Measurements from ENCODE around the gene PPP2R5D. TPM values are rescaled to one million over a fixed set of nuclear protein-coding genes. Genes with fewer than 3 reads are reported as not detected.
A peak's percentile ranks its signal among the peaks of the same experiment; 100 is the strongest.

The PPP2R5D gene
- total and polyA plus RNA-seq, 2 of the 8 experiments (the other 6 are each of a cell fraction or from before 2014, with no cell fraction given) = 52.1 to 55.7 TPM

- Histone ChIP-seq H3K14ac (ENCODE audit: insufficient read length) (no peak overlapping the region), H3K27me3 (replicated peaks in 1 of 4; ENCODE audit: control insufficient read depth in 3 of 4, extremely low read depth in 1 of 4, insufficient read depth in 3 of 4, low read length in 3 of 4) (no peaks in the 10 kb centered on the region), H3K9me3 (ENCODE audit: insufficient read depth in 2 of 2, low read depth in 1 of 2, low read length in 1 of 2) (no peaks in the 10 kb centered on the region), H3K23ac (ENCODE audit: insufficient read length) (no peak overlapping the region), H3K36me3 (ENCODE audit: control insufficient read depth in 2 of 4, insufficient read depth in 4 of 4, low read length in 3 of 4) (peaks cover 0 to 8% (median 6%) of the 10 kb centered on the region in 4 experiments; a peak in 7 of 8 replicates), H3K79me2 (ENCODE audit: control insufficient read depth in 1 of 2, insufficient read depth in 2 of 2, low read length in 2 of 2) (peaks cover 6 to 16% of the 10 kb centered on the region in 2 experiments; a peak in 3 of 4 replicates), H4K5ac (ENCODE audit: insufficient read length, low read depth, low read length) (no peak overlapping the region), H3K4me2 (ENCODE audit: insufficient read depth in 1 of 2, low read depth in 2 of 2, low read length in 2 of 2) (peak overlapping the region; percentile 74 to 83; a peak in 3 of 4 replicates), H2AK5ac (ENCODE audit: low read depth, low read length) (no peak overlapping the region), H2AFZ (ENCODE audit: low read length) (no peak overlapping the region), H3K4me3 (ENCODE audit: extremely low read depth in 1 of 4, insufficient read depth in 2 of 4, low read depth in 3 of 4, low read length in 4 of 4) (peak overlapping the region in 3 of 4 experiments; percentile 90 to 99 (median 97); a peak in 5 of 8 replicates), H2BK12ac (ENCODE audit: low read depth, low read length) (no peak overlapping the region), H3K27ac (ENCODE audit: low read depth, low read length) (no peak overlapping the region), H4K8ac (ENCODE audit: extremely low read depth, insufficient read depth, low read length) (no peak overlapping the region), H2BK20ac (ENCODE audit: low read length) (no peak overlapping the region), H3K9ac (replicated peaks in 1 of 4; ENCODE audit: extremely low read depth in 1 of 4, low read depth in 3 of 4, low read length in 3 of 4) (peak overlapping the region in 2 of 4 experiments; percentile 37 to 91; a peak in 3 of 7 replicates), H3K56ac (replicated peaks; ENCODE audit: insufficient read length, low read depth, low read length) (no peak overlapping the region), H3K23me2 (ENCODE audit: low read depth, low read length) (peaks cover 10% of the 10 kb centered on the region; the same call in 1 of the 2 replicates), H3K79me1 (ENCODE audit: low read depth, low read length) (peaks cover 12% of the 10 kb centered on the region), H4K91ac (replicated peaks; ENCODE audit: insufficient read length, low read length) (no peak overlapping the region), H3K4ac (replicated peaks; ENCODE audit: insufficient read length, low read depth, low read length) (no peak overlapping the region), H3K4me1 (replicated peaks in 1 of 4; ENCODE audit: control insufficient read depth in 3 of 4, insufficient read depth in 4 of 4, low read length in 3 of 4) (peaks cover 4 to 10% (median 5%) of the 10 kb centered on the region in 4 experiments; a peak in 5 of 7 replicates), H2BK120ac (replicated peaks; ENCODE audit: low read depth, low read length) (no peak overlapping the region), H4K20me1 (replicated peaks in 1 of 2; ENCODE audit: control insufficient read depth in 1 of 2, insufficient read depth in 2 of 2, low read length in 2 of 2) (no peaks in the 10 kb centered on the region), H2BK15ac (ENCODE audit: low read length) (no peak overlapping the region), H2BK5ac (ENCODE audit: low read depth, low read length) (no peak overlapping the region), H3K18ac (ENCODE audit: extremely low read depth, low read length) (no peak overlapping the region)
- no peak for FAIRE-seq
- DNase-seq (ENCODE audit: low read depth in 1 of 2, low spot score in 2 of 2) = no peak
- 87% methylated on average over 12 of the region's 12 CpGs; no CpG with 5 or more reads in 1 of the 2 experiments for WGBS, 2 experiments (ENCODE audit: extremely low coverage in 1 of 2, insufficient coverage in 1 of 2, insufficient read length in 1 of 2, insufficient replicate concordance in 2 of 2, low coverage in 1 of 2, low lambda C conversion rate in 2 of 2, missing lambda C conversion rate in 1 of 2)
- POLR2A ChIA-PET (ENCODE audit: partially characterized antibody) = interaction anchor here (0.8 to 3.5 kb wide), 14 partner anchors 9 to 131 kb away, joined by 3 to 19 read pairs (median 7); partner anchors contain the start of genes CNPY3 and PTK7
- CTCF ChIA-PET (ENCODE audit: partially characterized antibody) = interaction anchor here (1.1 to 3.1 kb wide), 6 partner anchors 8 to 95 kb away, joined by 4 to 20 read pairs (median 6); no protein-coding TSS in a partner anchor
- TF ChIP-seq SIRT6 (IDR thresholded peaks at IDR 0.05; ENCODE audit: low read length) (no peak), KDM1A (IDR thresholded peaks at IDR 0.05; ENCODE audit: borderline replicate concordance, low read length) (no peak), BACH1 (IDR thresholded peaks at IDR 0.05; ENCODE audit: low read length) (no peak), JUND (IDR thresholded peaks at IDR 0.05; ENCODE audit: low read length) (no peak), RNF2 (IDR thresholded peaks at IDR 0.05; ENCODE audit: borderline replicate concordance, low read depth, low read length, missing control alignments, poor library complexity, severe bottlenecking) (no peak), TEAD4 (IDR thresholded peaks at IDR 0.05; ENCODE audit: low read depth, low read length) (no peak), SP1 (IDR thresholded peaks at IDR 0.05; ENCODE audit: low read depth, low read length) (no peak), ZNF274 (IDR thresholded peaks at IDR 0.05; ENCODE audit: borderline replicate concordance, extremely low read depth, low read length) (no peak), POLR2A (IDR thresholded peaks at IDR 0.05; ENCODE audit: control extremely low read depth in 1 of 2, low read depth in 2 of 2, low read length in 2 of 2) (no peak), SP4 (IDR thresholded peaks at IDR 0.05; ENCODE audit: low read length) (no peak), HDAC6 (IDR thresholded peaks at IDR 0.05; ENCODE audit: low read depth, low read length) (no peak), SRF (IDR thresholded peaks at IDR 0.05; ENCODE audit: low read depth, low read length) (no peak)
These were observed 76.6 kb downstream of the PPP2R5D start for GRCh38 chr6:43060755-43061633.

All from H1 (cell line).